HepG2 (cell line): ENCODE results near the gene NOSIP. TPM values are rescaled to one million over a fixed set of nuclear protein-coding genes. Genes with fewer than 3 reads are reported as not detected.

ENCODE experiments used
- ATAC-seq: fragments of 200-7000 bp; cut with Tn5 transposase; 3 replicates; pipeline ENCODE4 v1.9.1; 2020; ENCODE audit warnings: mild to moderate bottlenecking, moderate library complexity
- BruUV-seq: library from RNA; stranded (reverse); fragments of 400-500 nt; replicated peaks from 2 replicates; lab custom pipeline; 2021; lab: Mats Ljungman, UMichigan
- CTCF ChIA-PET: fragments of 300-600 bp; formaldehyde crosslinking; extraction: SDS; loops from one replicate; lab custom pipeline; 2021; ENCODE audit warnings: low total read pairs, inconsistent platforms, low intra/inter-chr PET ratio; lab: Yijun Ruan, JAX
- POLR2A ChIA-PET: fragments of 350-600 bp; sonication (Branson Sonifier 250); formaldehyde crosslinking; loops from one replicate; lab custom pipeline; 2020; ENCODE audit warnings: antibody characterized with exemption, inconsistent platforms; lab: Yijun Ruan, JAX
- DNase-seq: peaks from one replicate; pipeline ENCODE4 v3.0.0-alpha.2; 2015; ENCODE audit warnings: low spot score
- FAIRE-seq: peaks from 3 replicates; lab custom pipeline; 2011; peaks lifted over from hg19 to GRCh38; lab: Jason Lieb, UNC
- H2AFZ ChIP-seq: one replicate; pipeline ENCODE4 v1.6.1; 2011; ENCODE audit warnings: low read length, inconsistent platforms
- H3K27ac ChIP-seq: fragments of 300-600 bp; 3 replicates; pipeline ENCODE4 v1.8.0; 2011; ENCODE audit warnings: mixed run types, mild to moderate bottlenecking, mixed read lengths, low read length, inconsistent platforms; ENCODE audit not compliant: insufficient read depth; ENCODE audit errors: extremely low read length
- H3K27me3 ChIP-seq, 2 experiments: fragments of 200-600 bp in 1 of 2; 2 replicates in 1 of 2; 3 replicates in 1 of 2; pipeline versions ENCODE4 v1.6.0 to v1.8.0; 2011; ENCODE audit warnings: low read length in 2 of 2, mild to moderate bottlenecking in 2 of 2, moderate library complexity in 2 of 2, inconsistent platforms in 1 of 2; ENCODE audit not compliant: insufficient read depth in 2 of 2, control insufficient read depth in 1 of 2
- H3K36me3 ChIP-seq, 2 experiments: fragments of 200-600 bp in 1 of 2; replicated peaks in 1 of 2; 2 replicates in 1 of 2; 3 replicates in 1 of 2; pipeline versions ENCODE4 v1.5.1 to v1.8.0; 2011; ENCODE audit warnings: low read length in 2 of 2, inconsistent platforms in 1 of 2; ENCODE audit not compliant: insufficient read depth in 2 of 2, control insufficient read depth in 1 of 2
- H3K4me1 ChIP-seq: 2 replicates; pipeline ENCODE4 v1.5.1; 2012; ENCODE audit warnings: low read length, inconsistent platforms; ENCODE audit not compliant: insufficient read depth
- H3K4me2 ChIP-seq: 2 replicates; pipeline ENCODE4 v1.6.0; 2011; ENCODE audit warnings: low read depth, low read length, inconsistent platforms
- H3K4me3 ChIP-seq, 3 experiments: fragments of 200-600 bp in 1 of 3; sonication (generic), shearing (Covaris generic) in 1 of 3; replicated peaks in 1 of 3; 2 replicates each; pipeline ENCODE4 v1.5.1; 2011 to 2016; ENCODE audit warnings: low read length in 3 of 3, inconsistent platforms in 2 of 3, low read depth in 2 of 3, mild to moderate bottlenecking in 2 of 3, control low read depth in 1 of 3, mixed read lengths in 1 of 3; ENCODE audit not compliant: insufficient read depth in 1 of 3
- H3K79me2 ChIP-seq: one replicate; pipeline ENCODE4 v1.6.1; 2011; ENCODE audit warnings: low read length, inconsistent platforms; ENCODE audit not compliant: insufficient read depth
- H3K9ac ChIP-seq: 2 replicates; pipeline ENCODE4 v1.6.0; 2011; ENCODE audit warnings: mild to moderate bottlenecking, low read depth, low read length, inconsistent platforms; ENCODE audit not compliant: insufficient read depth
- H3K9me3 ChIP-seq: 2 replicates; pipeline ENCODE4 v1.5.1; 2012; ENCODE audit warnings: mild to moderate bottlenecking, low read length
- H4K20me1 ChIP-seq: 2 replicates; pipeline ENCODE4 v1.6.0; 2011; ENCODE audit warnings: inconsistent platforms, mild to moderate bottlenecking, low read length, moderate library complexity; ENCODE audit not compliant: insufficient read depth
- CCAR2 ChIP-seq: fragments of 200-400 bp; formaldehyde crosslinking; optimal IDR thresholded peaks from 2 replicates; pipeline ENCODE3; 2018; ENCODE audit warnings: low read depth, mild to moderate bottlenecking, low read length, moderate library complexity
- CREB1 ChIP-seq, 2 experiments: fragments of 450-650 bp in 1 of 2; IDR thresholded peaks; 2 replicates each; pipeline ENCODE4 v1.6.1; 2016 to 2017; ENCODE audit warnings: control low read depth in 1 of 2, mild to moderate bottlenecking in 1 of 2, missing compliant biosample characterization in 1 of 2, missing genetic modification characterization in 1 of 2
- EED ChIP-seq: sonication (generic); formaldehyde crosslinking; IDR thresholded peaks from 2 replicates; pipeline ENCODE4 v1.5.0; 2020; ENCODE audit warnings: mild to moderate bottlenecking, missing genetic modification reagents
- FLYWCH1 ChIP-seq: sonication (generic); formaldehyde crosslinking; IDR thresholded peaks from 2 replicates; pipeline ENCODE4 v1.8.1; 2023; ENCODE audit warnings: mild to moderate bottlenecking, missing genetic modification reagents
- HNF4G ChIP-seq, 2 experiments: sonication (generic) in 1 of 2; formaldehyde crosslinking in 1 of 2; IDR thresholded peaks; 2 replicates each; pipeline versions ENCODE4 v1.4.0 to v1.6.1; 2011 to 2020; ENCODE audit warnings: borderline replicate concordance in 2 of 2, low read depth in 2 of 2, mild to moderate bottlenecking in 2 of 2, low read length in 1 of 2, missing genetic modification reagents in 1 of 2, moderate library complexity in 1 of 2
- PCBP2 ChIP-seq: fragments of 200-400 bp; formaldehyde crosslinking; optimal IDR thresholded peaks from 2 replicates; pipeline ENCODE3; 2018; ENCODE audit warnings: low read length, low read depth; ENCODE audit not compliant: poor library complexity, severe bottlenecking
- RBAK ChIP-seq: sonication (generic); formaldehyde crosslinking; IDR thresholded peaks from 2 replicates; pipeline ENCODE4 v1.5.1; 2020; ENCODE audit warnings: mild to moderate bottlenecking, missing genetic modification reagents
- ZBTB39 ChIP-seq: sonication (generic); formaldehyde crosslinking; IDR thresholded peaks from 2 replicates; pipeline ENCODE4 v1.5.0; 2020; ENCODE audit warnings: missing genetic modification reagents
- ZFP1 ChIP-seq: IDR thresholded peaks from 2 replicates; pipeline ENCODE4 v1.6.1; 2016
- ZFY ChIP-seq: sonication (generic); formaldehyde crosslinking; IDR thresholded peaks from 2 replicates; pipeline ENCODE4 v1.4.0; 2020; ENCODE audit warnings: missing genetic modification reagents
- ZNF350 ChIP-seq: sonication (generic); formaldehyde crosslinking; IDR thresholded peaks from 2 replicates; pipeline ENCODE4 v1.4.0; 2020; ENCODE audit warnings: mild to moderate bottlenecking, low read depth, missing genetic modification reagents, borderline replicate concordance
- ZNF383 ChIP-seq: sonication (generic); formaldehyde crosslinking; IDR thresholded peaks from 2 replicates; pipeline ENCODE4 v1.4.0; 2020; ENCODE audit warnings: missing genetic modification reagents, mild to moderate bottlenecking, borderline replicate concordance
- ZNF44 ChIP-seq: sonication (generic); formaldehyde crosslinking; IDR thresholded peaks from 2 replicates; pipeline ENCODE4 v1.5.1; 2020; ENCODE audit warnings: mild to moderate bottlenecking, missing genetic modification reagents
- WGBS: methylation state at CpG from one replicate; pipeline ENCODE4 v1.1.6; 2017; ENCODE audit warnings: low lambda C conversion rate; 5-methylcytosine and 5-hydroxymethylcytosine counted together
- in situ Hi-C: cut with HindIII; loops from 2 replicates; pipeline ENCODE4 v1.10.0; 2017; ENCODE audit warnings: low pct_unique_long_range_greater_than_20kb; ENCODE audit not compliant: extremely low pct_ligation_motif_present
- intact Hi-C: fragments of 100-400 bp; cut with micrococcal nuclease; formaldehyde crosslinking; loops from one replicate; pipeline ENCODE4 v1.10.0; 2022; ENCODE audit not compliant: unreplicated experiment
- polyA plus RNA-seq, 8 experiments: library from polyadenylated mRNA; depleted of rRNA in 3 of 8; stranded (reverse) in 7 of 8; unstranded in 1 of 8; fragments of >200 nt; fragmentation: Illumina TruSeq in 4 of 8; extraction: Trizol in 4 of 8; gene quantifications; 2 replicates each; pipeline versions ENCODE4 v1.2.1 to v1.2.3, GENCODE V29; 2011 to 2016; ENCODE audit warnings: low read depth in 4 of 8, missing spikeins in 1 of 8, mixed read lengths in 1 of 8; ENCODE audit not compliant: insufficient read depth in 1 of 8
- total RNA-seq, 5 experiments: library from RNA; depleted of rRNA; stranded (reverse); fragments of >200 nt; fragmentation: Illumina TruSeq; extraction: Trizol; gene quantifications; 2 replicates each; pipeline ENCODE4 v1.2.3, GENCODE V29; 2016; ENCODE audit warnings: low read depth in 1 of 5
- TF ChIP-seq, protein P1 (sequence below): IDR thresholded peaks from 2 replicates; pipeline ENCODE4 v1.4.0; 2020; ENCODE audit warnings: mild to moderate bottlenecking, missing genetic modification reagents
- TF ChIP-seq, protein P2 (sequence below): sonication (generic); formaldehyde crosslinking; conservative IDR thresholded peaks from 2 replicates; pipeline ENCODE4 v1.4.0; 2020; ENCODE audit warnings: missing genetic modification reagents

Gene NOSIP
- total and polyA plus RNA-seq, 2 of the 13 experiments (the other 11 are each of a cell fraction or from before 2014, with no cell fraction given): 54.3 to 78.0 TPM

- 76% methylated on average over 9 of the region's 19 CpGs for WGBS
- in situ Hi-C loops (no loop called here), intact Hi-C loops (no loop called here)
- H4K20me1 ChIP-seq: peaks cover 3% of the 10 kb centered on the region
- POLR2A ChIA-PET: interaction anchor here (0.9 to 2.6 kb wide), 2 partner anchors 26 to 32 kb away, joined by 3 to 6 read pairs; partner anchors contain the start of gene RRAS
- no peak overlapping the region for H3K9ac ChIP-seq
- no peak overlapping the region for H2AFZ ChIP-seq
- FAIRE-seq (no peak), DNase-seq (peak; percentile 51), ATAC-seq (peak; percentile 69)
- H3K79me2 ChIP-seq: peaks cover 3% of the 10 kb centered on the region
- peaks cover 17% of the 10 kb centered on the region for H3K4me1 ChIP-seq
- peaks cover 19 to 50% of the 10 kb centered on the region in 2 experiments; a peak in 4 of 5 replicates for H3K36me3 ChIP-seq
- H3K27ac ChIP-seq: no peak overlapping the region
- CTCF ChIA-PET: no interaction called here
- H3K4me2 ChIP-seq: no peak overlapping the region
- H3K4me3 ChIP-seq: no peak overlapping the region
- no TSS peak for BruUV-seq
- H3K27me3 ChIP-seq: no peaks in the 10 kb centered on the region
- H3K9me3 ChIP-seq: no peaks in the 10 kb centered on the region
- no peak for TF ChIP-seq FLYWCH1 (CRISPR knock-in tag)
- no peak for TF ChIP-seq ZFY (CRISPR knock-in tag)
- no peak for TF ChIP-seq RBAK
- TF ChIP-seq ZNF350 (CRISPR knock-in tag): no peak
- TF ChIP-seq ZNF44 (CRISPR knock-in tag): no peak
- TF ChIP-seq, protein P1, sequence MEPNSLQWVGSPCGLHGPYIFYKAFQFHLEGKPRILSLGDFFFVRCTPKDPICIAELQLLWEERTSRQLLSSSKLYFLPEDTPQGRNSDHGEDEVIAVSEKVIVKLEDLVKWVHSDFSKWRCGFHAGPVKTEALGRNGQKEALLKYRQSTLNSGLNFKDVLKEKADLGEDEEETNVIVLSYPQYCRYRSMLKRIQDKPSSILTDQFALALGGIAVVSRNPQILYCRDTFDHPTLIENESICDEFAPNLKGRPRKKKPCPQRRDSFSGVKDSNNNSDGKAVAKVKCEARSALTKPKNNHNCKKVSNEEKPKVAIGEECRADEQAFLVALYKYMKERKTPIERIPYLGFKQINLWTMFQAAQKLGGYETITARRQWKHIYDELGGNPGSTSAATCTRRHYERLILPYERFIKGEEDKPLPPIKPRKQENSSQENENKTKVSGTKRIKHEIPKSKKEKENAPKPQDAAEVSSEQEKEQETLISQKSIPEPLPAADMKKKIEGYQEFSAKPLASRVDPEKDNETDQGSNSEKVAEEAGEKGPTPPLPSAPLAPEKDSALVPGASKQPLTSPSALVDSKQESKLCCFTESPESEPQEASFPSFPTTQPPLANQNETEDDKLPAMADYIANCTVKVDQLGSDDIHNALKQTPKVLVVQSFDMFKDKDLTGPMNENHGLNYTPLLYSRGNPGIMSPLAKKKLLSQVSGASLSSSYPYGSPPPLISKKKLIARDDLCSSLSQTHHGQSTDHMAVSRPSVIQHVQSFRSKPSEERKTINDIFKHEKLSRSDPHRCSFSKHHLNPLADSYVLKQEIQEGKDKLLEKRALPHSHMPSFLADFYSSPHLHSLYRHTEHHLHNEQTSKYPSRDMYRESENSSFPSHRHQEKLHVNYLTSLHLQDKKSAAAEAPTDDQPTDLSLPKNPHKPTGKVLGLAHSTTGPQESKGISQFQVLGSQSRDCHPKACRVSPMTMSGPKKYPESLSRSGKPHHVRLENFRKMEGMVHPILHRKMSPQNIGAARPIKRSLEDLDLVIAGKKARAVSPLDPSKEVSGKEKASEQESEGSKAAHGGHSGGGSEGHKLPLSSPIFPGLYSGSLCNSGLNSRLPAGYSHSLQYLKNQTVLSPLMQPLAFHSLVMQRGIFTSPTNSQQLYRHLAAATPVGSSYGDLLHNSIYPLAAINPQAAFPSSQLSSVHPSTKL (CRISPR knock-in tag): 0 out of 2 replicates have a peak, but pooled peaks have one; percentile 12
- TF ChIP-seq, protein P2, sequence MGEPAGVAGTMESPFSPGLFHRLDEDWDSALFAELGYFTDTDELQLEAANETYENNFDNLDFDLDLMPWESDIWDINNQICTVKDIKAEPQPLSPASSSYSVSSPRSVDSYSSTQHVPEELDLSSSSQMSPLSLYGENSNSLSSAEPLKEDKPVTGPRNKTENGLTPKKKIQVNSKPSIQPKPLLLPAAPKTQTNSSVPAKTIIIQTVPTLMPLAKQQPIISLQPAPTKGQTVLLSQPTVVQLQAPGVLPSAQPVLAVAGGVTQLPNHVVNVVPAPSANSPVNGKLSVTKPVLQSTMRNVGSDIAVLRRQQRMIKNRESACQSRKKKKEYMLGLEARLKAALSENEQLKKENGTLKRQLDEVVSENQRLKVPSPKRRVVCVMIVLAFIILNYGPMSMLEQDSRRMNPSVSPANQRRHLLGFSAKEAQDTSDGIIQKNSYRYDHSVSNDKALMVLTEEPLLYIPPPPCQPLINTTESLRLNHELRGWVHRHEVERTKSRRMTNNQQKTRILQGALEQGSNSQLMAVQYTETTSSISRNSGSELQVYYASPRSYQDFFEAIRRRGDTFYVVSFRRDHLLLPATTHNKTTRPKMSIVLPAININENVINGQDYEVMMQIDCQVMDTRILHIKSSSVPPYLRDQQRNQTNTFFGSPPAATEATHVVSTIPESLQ (CRISPR knock-in tag): no peak
- 0 out of 2 replicates have a peak, but pooled peaks have one; percentile 9 for TF ChIP-seq CREB1 (IDR thresholded peaks at IDR 0.05)
- no peak for TF ChIP-seq CREB1 (CRISPR knock-in tag; IDR thresholded peaks at IDR 0.05)
- TF ChIP-seq ZNF383: no peak
- TF ChIP-seq ZFP1: no peak
- no peak for TF ChIP-seq ZBTB39 (CRISPR knock-in tag)
- TF ChIP-seq CCAR2: no peak
- no peak for TF ChIP-seq HNF4G (IDR thresholded peaks at IDR 0.05; ENCODE audit: borderline replicate concordance, low read depth, low read length)
- TF ChIP-seq HNF4G (CRISPR knock-in tag; IDR thresholded peaks at IDR 0.05; ENCODE audit: borderline replicate concordance, low read depth): no peak
- no peak for TF ChIP-seq EED (CRISPR knock-in tag)
- TF ChIP-seq PCBP2: no peak
These were observed 33.9 kb upstream of the NOSIP start for GRCh38 chr19:49614096-49614833.
